ENCODE data around the gene COMMD10.

DNA sequence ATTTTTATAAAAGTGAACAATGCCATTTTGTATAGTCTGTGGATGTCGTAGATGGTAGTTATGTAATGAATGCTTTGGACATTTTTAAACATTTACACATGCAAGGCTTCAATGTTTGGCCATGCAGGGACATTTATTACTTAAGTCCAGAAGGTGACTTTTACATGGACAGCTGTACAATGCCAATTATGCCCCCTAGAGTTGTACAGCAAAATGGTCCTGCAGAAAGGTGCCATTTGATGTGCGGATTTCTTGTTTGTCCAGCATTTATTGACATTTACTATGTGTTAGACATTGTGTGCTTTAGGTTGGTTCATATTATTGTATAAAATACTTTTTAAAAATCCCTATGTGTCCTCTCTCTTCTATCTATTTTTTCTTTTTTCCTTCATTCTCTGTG is 22.5 kb upstream of the COMMD10 start:
- TF ChIP-seq, protein P1, sequence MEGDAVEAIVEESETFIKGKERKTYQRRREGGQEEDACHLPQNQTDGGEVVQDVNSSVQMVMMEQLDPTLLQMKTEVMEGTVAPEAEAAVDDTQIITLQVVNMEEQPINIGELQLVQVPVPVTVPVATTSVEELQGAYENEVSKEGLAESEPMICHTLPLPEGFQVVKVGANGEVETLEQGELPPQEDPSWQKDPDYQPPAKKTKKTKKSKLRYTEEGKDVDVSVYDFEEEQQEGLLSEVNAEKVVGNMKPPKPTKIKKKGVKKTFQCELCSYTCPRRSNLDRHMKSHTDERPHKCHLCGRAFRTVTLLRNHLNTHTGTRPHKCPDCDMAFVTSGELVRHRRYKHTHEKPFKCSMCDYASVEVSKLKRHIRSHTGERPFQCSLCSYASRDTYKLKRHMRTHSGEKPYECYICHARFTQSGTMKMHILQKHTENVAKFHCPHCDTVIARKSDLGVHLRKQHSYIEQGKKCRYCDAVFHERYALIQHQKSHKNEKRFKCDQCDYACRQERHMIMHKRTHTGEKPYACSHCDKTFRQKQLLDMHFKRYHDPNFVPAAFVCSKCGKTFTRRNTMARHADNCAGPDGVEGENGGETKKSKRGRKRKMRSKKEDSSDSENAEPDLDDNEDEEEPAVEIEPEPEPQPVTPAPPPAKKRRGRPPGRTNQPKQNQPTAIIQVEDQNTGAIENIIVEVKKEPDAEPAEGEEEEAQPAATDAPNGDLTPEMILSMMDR (IDR thresholded peaks at IDR 0.05) = no peak
- TF ChIP-seq EZH2 (IDR thresholded peaks at IDR 0.05; ENCODE audit: borderline replicate concordance, insufficient read depth, low read depth, low read length, poor library complexity, severe bottlenecking) = no peak
